ENCODE data around the gene LDB2. TPM values are rescaled to one million over a fixed set of nuclear protein-coding genes. Genes with fewer than 3 reads are reported as not detected.

Gene LDB2
- total RNA-seq, 2 donors from 2014 or later: not detected

DNA sequence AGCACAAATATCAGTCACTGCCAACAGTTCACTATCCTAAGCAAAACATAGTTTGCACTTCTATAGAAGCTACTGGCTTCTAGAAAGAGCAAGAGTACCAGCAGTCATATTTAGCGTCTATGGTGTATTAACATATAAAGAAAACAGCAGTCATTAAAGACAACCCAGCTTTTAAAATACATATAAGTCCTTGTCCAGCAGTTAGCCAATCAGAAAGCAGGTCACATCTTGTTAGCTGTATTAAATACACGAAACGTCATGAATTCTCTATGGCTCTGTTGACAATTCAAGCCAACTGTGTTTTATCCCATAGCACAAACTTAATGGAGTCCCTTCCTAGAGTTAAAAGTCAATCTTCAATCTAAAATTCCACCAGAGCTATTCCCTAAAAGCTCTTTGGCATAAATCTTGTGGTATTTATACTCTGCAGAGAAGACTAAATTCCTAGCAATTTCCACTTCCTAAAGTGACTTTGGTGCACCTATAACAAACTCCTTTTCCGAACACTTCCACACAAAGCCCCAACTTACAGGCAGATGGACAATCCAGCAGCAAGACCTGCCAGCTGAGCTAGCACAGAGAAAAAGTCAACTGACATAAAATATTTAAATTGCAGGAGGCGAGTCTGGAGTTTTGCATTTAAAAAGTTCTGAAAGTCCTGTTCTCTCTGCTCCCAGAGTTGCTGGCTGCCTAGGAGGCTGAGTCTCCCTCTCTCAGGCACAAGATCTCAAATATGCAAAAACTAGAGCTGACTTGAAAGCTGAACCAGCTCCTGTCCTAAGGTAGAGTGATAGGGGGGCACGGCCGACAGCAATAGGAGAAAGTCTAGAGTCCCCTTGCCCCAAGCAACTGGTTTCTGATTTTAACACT is 1.3 kb downstream of the LDB2 start:
- no peak overlapping the region for H3K27ac Mint-ChIP-seq
- H3K9me3 Mint-ChIP-seq: no peaks in the 10 kb centered on the region
- H3K27me3 Mint-ChIP-seq: peaks cover 21% of the 10 kb centered on the region
- H3K4me3 Mint-ChIP-seq: no peak overlapping the region
- no peak for ATAC-seq (replicated peaks)
- H3K4me1 Mint-ChIP-seq: no peaks in the 10 kb centered on the region
- no peaks in the 10 kb centered on the region for H3K36me3 Mint-ChIP-seq (ENCODE audit: low read depth)

DNA sequence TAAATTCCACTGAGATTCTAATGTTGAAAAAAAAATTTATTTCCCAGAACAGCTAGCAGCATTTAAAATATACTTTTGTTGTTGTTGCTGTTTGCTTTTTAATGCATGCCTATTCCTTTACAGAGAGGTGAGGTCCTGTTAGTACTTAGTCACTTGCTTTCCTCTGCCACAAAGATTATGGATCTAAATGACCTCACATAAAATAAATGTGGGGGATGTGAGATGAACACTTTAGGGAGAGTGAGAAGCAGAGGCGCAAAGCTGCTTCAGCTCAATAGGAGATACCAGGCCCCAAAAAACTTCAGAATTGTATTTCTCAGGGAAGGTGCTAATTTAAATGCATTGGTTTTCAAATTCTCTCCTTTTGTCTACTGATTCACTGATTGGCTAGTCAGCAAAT is 4.0 kb downstream of the LDB2 start:
- Mint-ChIP-seq H3K4me1 (no peaks in the 10 kb centered on the region), H3K27ac (no peak overlapping the region), H3K27me3 (peaks cover 20% of the 10 kb centered on the region), H3K36me3 (ENCODE audit: low read depth) (no peaks in the 10 kb centered on the region), H3K9me3 (no peaks in the 10 kb centered on the region), H3K4me3 (no peak overlapping the region)
- ATAC-seq (replicated peaks): no peak

GRCh38 chr4:16893141-16893651 is 5.2 kb downstream of the LDB2 start:
- Mint-ChIP-seq H3K9me3 (no peaks in the 10 kb centered on the region), H3K4me3 (no peak overlapping the region), H3K27ac (no peak overlapping the region), H3K36me3 (ENCODE audit: low read depth) (no peaks in the 10 kb centered on the region), H3K27me3 (peaks cover 14% of the 10 kb centered on the region), H3K4me1 (no peaks in the 10 kb centered on the region)
- no peak for ATAC-seq (replicated peaks)

DNA sequence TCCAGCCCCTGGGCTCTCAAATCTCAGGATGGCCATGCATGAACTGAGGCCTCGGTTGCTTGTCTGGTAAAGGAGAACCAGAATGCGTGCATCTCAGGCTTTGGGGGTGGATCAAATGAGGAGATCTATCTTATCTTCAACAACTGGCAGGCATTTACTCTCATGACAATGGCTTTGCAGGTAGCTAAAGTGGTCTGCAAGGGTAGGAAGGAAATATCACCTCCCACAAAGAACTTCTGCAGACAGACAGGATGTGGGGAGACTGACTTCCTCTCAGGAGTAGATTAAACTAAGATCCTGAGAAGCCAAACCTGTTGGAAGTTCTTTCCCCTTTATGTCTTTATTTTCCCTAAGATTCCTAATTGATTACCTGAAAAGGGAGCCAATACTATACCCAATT is 7.8 kb downstream of the LDB2 start:
- no peaks in the 10 kb centered on the region for H3K36me3 Mint-ChIP-seq (ENCODE audit: low read depth)
- ATAC-seq (replicated peaks): no peak
- H3K27me3 Mint-ChIP-seq: peaks cover 7% of the 10 kb centered on the region
- no peaks in the 10 kb centered on the region for H3K9me3 Mint-ChIP-seq
- H3K4me3 Mint-ChIP-seq: no peak overlapping the region
- no peak overlapping the region for H3K27ac Mint-ChIP-seq
- H3K4me1 Mint-ChIP-seq: no peaks in the 10 kb centered on the region

DNA sequence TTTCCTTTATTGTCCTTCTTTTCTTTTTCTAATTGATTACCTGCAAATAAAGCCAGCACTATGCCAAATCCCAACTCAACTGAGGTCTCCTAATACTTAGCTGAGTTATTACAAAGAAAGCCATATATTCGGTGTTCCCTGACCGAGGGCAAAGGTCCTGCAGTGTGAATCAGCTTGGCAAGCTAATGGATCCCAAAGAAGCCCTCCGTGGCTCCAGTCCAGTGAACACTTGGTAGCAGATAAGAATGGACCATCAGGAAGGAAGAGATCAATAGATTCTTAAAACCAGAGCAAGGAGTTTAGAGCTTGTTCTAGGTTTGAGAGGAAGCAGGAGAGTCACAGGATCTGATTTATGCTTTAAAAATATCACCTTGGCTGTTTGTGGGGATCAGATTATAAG is 8.5 kb downstream of the LDB2 start:
- H3K27me3 Mint-ChIP-seq: peaks cover 3% of the 10 kb centered on the region
- no peak for ATAC-seq (replicated peaks)
- H3K27ac Mint-ChIP-seq: no peak overlapping the region
- no peak overlapping the region for H3K4me3 Mint-ChIP-seq
- H3K9me3 Mint-ChIP-seq: no peaks in the 10 kb centered on the region
- no peaks in the 10 kb centered on the region for H3K36me3 Mint-ChIP-seq (ENCODE audit: low read depth)
- H3K4me1 Mint-ChIP-seq: no peaks in the 10 kb centered on the region

DNA sequence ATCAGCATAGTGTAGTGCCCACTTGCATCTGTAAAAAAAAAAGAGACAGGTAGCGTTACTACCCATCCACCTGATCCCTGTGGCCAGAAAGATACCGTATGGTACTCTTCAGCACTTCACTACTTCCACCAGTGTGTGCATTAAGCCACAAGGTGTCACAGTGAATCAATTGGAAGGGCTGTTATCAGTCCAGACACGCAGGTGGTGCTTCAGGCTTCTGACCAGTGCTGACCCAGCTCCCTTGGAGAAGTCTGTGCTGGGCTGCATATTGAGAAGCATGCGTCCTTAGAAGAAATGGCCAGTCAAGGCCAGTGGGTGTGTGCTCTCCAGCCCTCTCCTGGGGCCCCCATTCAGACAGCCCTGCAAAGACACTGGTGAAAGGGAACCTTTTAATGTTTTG is 10.6 kb downstream of the LDB2 start:
- no peak for ATAC-seq (replicated peaks)
- Mint-ChIP-seq H3K27ac (no peak overlapping the region), H3K4me3 (no peak overlapping the region), H3K9me3 (no peaks in the 10 kb centered on the region), H3K27me3 (peaks cover 3% of the 10 kb centered on the region), H3K4me1 (no peaks in the 10 kb centered on the region), H3K36me3 (ENCODE audit: low read depth) (no peaks in the 10 kb centered on the region)

GRCh38 chr4:16884673-16885460 is 13.6 kb downstream of the LDB2 start:
- Mint-ChIP-seq H3K27me3 (peaks cover 3% of the 10 kb centered on the region), H3K4me1 (no peaks in the 10 kb centered on the region), H3K36me3 (ENCODE audit: low read depth) (no peaks in the 10 kb centered on the region), H3K27ac (no peak overlapping the region), H3K9me3 (no peaks in the 10 kb centered on the region), H3K4me3 (no peak overlapping the region)
- no peak for ATAC-seq (replicated peaks)

GRCh38 chr4:16883806-16884205 is 14.6 kb downstream of the LDB2 start:
- no peaks in the 10 kb centered on the region for H3K36me3 Mint-ChIP-seq (ENCODE audit: low read depth)
- no peak overlapping the region for H3K27ac Mint-ChIP-seq
- H3K4me1 Mint-ChIP-seq: no peaks in the 10 kb centered on the region
- no peak overlapping the region for H3K4me3 Mint-ChIP-seq
- H3K9me3 Mint-ChIP-seq: no peaks in the 10 kb centered on the region
- no peak for ATAC-seq (replicated peaks)
- H3K27me3 Mint-ChIP-seq: peaks cover 3% of the 10 kb centered on the region

DNA sequence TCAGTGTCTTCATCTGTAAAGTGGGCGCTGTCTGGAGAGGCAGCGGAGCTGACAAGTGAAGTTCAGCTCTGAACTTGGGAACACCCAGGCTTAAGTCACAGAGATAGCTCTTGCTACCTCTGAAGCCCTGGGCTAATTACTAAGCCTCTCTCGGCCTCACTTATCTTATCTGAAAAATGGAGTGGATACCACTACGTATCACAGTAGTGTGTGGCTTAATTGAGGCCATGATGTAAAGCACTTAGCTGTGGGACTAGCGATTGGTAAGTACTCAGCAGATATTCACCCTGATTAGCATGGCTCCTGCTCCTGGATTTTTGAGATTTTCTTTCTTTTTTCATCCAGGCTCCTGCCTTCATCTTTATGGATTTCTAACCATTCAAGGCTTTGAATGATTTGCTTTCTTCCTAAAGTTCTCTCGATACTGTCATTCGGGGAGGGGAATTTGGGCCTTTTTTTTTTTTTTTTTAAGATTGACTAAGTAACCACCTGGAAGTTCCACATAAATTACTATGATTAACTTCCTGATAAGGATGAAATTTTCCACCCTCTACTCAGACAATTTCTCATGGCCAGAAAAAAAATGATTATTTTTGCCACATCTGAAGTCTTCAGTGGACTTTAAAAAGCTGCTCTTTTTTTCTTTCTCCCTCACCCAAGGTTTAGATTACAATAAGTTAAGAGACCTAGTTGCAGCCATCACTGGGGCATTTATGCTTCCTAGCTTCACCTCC is 17.1 kb downstream of the LDB2 start:
- ATAC-seq (replicated peaks): no peak
- H3K27ac Mint-ChIP-seq: no peak overlapping the region

DNA sequence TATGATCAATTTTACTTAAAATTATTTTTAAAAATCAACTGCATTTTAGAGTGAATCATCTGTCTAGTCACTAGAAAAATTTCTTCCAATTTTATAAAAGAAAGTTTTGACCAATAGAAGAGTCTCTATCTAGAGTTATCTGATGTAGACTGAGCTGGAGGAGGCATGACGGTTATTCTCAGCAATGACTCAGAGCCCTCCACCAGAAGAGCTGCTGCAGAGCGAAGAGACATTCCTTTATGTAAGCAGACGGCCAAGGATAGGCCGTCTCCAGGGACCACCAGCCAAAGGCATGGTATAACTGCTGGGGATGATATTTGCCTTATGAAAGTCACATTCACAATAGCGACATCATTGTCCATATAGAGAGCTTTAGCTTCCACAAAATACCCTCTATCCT is 23.0 kb downstream of the LDB2 start:
- Mint-ChIP-seq H3K4me1 (no peaks in the 10 kb centered on the region), H3K4me3 (no peak overlapping the region), H3K9me3 (no peaks in the 10 kb centered on the region), H3K27me3 (no peaks in the 10 kb centered on the region), H3K27ac (no peak overlapping the region), H3K36me3 (ENCODE audit: low read depth) (no peaks in the 10 kb centered on the region)
- ATAC-seq (replicated peaks): no peak

More for the DNA sequence above, 17.1 kb downstream of the LDB2 start:
- no peaks in the 10 kb centered on the region for H3K4me1 Mint-ChIP-seq
- no peaks in the 10 kb centered on the region for H3K9me3 Mint-ChIP-seq
- no peaks in the 10 kb centered on the region for H3K36me3 Mint-ChIP-seq (ENCODE audit: low read depth)
- peaks cover 3% of the 10 kb centered on the region for H3K27me3 Mint-ChIP-seq
- H3K4me3 Mint-ChIP-seq: no peak overlapping the region

- Mint-ChIP-seq H3K4me3 (no peak overlapping the region), H3K27ac (no peak overlapping the region), H3K36me3 (ENCODE audit: low read depth) (no peaks in the 10 kb centered on the region), H3K9me3 (no peaks in the 10 kb centered on the region), H3K27me3 (peaks cover 3% of the 10 kb centered on the region), H3K4me1 (no peaks in the 10 kb centered on the region)
- ATAC-seq (replicated peaks): no peak
Observed at GRCh38 chr4:16869594-16870245, 28.7 kb downstream of the LDB2 start.

GRCh38 chr4:16868674-16869073 is 29.8 kb downstream of the LDB2 start:
- ATAC-seq (replicated peaks): no peak
- H3K36me3 Mint-ChIP-seq (ENCODE audit: low read depth): no peaks in the 10 kb centered on the region
- H3K9me3 Mint-ChIP-seq: no peaks in the 10 kb centered on the region

GRCh38 chr4:16867827-16868226 is 30.6 kb downstream of the LDB2 start:
- H3K4me3 Mint-ChIP-seq: no peak overlapping the region
- H3K4me1 Mint-ChIP-seq: no peaks in the 10 kb centered on the region
- H3K27ac Mint-ChIP-seq: no peak overlapping the region
- peaks cover 3% of the 10 kb centered on the region for H3K27me3 Mint-ChIP-seq
- no peaks in the 10 kb centered on the region for H3K36me3 Mint-ChIP-seq (ENCODE audit: low read depth)
- ATAC-seq (replicated peaks): no peak
- no peaks in the 10 kb centered on the region for H3K9me3 Mint-ChIP-seq

More at GRCh38 chr4:16868674-16869073, 29.8 kb downstream of the LDB2 start:
- H3K4me1 Mint-ChIP-seq: no peaks in the 10 kb centered on the region
- peaks cover 3% of the 10 kb centered on the region for H3K27me3 Mint-ChIP-seq
- no peak overlapping the region for H3K27ac Mint-ChIP-seq
- no peak overlapping the region for H3K4me3 Mint-ChIP-seq

DNA sequence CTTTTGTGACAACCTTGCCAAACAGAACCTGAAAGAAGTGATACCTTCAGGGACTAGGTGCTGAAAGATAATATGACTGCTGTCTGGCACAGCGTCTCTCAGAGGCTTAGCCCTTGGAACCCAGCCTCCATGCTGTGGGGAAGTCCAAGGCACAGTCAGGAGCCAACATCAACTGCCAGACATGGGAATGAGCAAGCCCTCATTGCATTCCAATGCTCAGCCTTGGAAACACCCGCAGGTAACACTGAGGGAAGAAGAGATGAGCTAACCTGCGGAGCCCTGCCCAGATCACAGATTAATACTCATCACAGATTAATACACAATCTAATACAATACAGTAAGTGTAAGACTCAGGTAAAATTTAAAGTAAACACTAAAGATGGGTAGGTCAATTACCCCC is 31.5 kb downstream of the LDB2 start:
- H3K36me3 Mint-ChIP-seq (ENCODE audit: low read depth): no peaks in the 10 kb centered on the region
- no peak overlapping the region for H3K4me3 Mint-ChIP-seq
- no peak overlapping the region for H3K27ac Mint-ChIP-seq
- peaks cover 3% of the 10 kb centered on the region for H3K27me3 Mint-ChIP-seq
- H3K9me3 Mint-ChIP-seq: no peaks in the 10 kb centered on the region
- ATAC-seq (replicated peaks): no peak
- no peaks in the 10 kb centered on the region for H3K4me1 Mint-ChIP-seq

Data from activated T-helper 17 cell treated with anti-CD3 and anti-CD28 coated beads, Interleukin-2, amount 50 U/mL, for 72 hours (primary cell).